ENCODE data around the gene TMEM97.

DNA sequence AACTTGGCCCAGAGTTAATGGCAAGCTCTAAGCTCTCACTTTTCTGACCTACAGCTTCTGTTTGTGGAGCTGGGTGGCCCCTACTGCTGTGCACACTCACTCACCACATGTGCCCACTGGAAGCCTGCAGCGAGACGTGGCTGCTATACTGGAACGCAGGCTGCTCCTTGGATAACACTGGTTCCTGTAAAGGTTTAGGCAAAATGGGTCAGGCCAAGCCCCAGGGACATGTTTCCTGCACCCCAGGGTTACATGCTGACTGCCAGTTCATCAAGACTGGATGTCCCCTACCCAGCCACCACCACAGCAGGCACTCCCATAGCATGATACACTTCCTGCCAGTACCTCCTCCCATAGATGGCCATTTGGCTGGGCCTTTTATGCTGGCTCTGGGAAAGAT, 30.0 kb downstream of the TMEM97 start:
- TF ChIP-seq, protein P1, sequence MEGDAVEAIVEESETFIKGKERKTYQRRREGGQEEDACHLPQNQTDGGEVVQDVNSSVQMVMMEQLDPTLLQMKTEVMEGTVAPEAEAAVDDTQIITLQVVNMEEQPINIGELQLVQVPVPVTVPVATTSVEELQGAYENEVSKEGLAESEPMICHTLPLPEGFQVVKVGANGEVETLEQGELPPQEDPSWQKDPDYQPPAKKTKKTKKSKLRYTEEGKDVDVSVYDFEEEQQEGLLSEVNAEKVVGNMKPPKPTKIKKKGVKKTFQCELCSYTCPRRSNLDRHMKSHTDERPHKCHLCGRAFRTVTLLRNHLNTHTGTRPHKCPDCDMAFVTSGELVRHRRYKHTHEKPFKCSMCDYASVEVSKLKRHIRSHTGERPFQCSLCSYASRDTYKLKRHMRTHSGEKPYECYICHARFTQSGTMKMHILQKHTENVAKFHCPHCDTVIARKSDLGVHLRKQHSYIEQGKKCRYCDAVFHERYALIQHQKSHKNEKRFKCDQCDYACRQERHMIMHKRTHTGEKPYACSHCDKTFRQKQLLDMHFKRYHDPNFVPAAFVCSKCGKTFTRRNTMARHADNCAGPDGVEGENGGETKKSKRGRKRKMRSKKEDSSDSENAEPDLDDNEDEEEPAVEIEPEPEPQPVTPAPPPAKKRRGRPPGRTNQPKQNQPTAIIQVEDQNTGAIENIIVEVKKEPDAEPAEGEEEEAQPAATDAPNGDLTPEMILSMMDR (conservative IDR thresholded peaks at IDR 0.05): no peak
- TF ChIP-seq ZFX (IDR thresholded peaks at IDR 0.05): no peak
